Measurements from ENCODE around the gene ZDHHC18. TPM values are rescaled to one million over a fixed set of nuclear protein-coding genes. Genes with fewer than 3 reads are reported as not detected.
A peak's percentile ranks its signal among the peaks of the same experiment; 100 is the strongest.

The ZDHHC18 gene
- polyA plus RNA-seq, 1 donor, result 16.2 TPM

- Histone ChIP-seq H3K4me3 (ENCODE audit: low read length) (no peak overlapping the region), H3K27ac (ENCODE audit: low read length) (no peak overlapping the region), H3K27me3 (ENCODE audit: control insufficient read depth, insufficient read depth, low read length) (no peaks in the 10 kb centered on the region), H3K36me3 (ENCODE audit: control insufficient read depth, insufficient read depth, low read length) (no peaks in the 10 kb centered on the region), H3K4me1 (ENCODE audit: control insufficient read depth, insufficient read depth, low read length) (no peaks in the 10 kb centered on the region), H3K9me3 (ENCODE audit: control insufficient read depth, low read depth, low read length) (no peaks in the 10 kb centered on the region)
- WGBS (ENCODE audit: insufficient coverage, low lambda C conversion rate), result no CpG with 5 or more reads among the region's 3 CpGs
- no peak for DNase-seq
Observed at GRCh38 chr1:26814893-26815292, 11.6 kb upstream of the ZDHHC18 start.

- H3K4me3 ChIP-seq (ENCODE audit: low read length), result no peak overlapping the region
Observed at GRCh38 chr1:26820784-26821269, 5.7 kb upstream of the ZDHHC18 start.

GRCh38 chr1:26822737-26823395, 3.6 kb upstream of the ZDHHC18 start:
- Histone ChIP-seq H3K36me3 (ENCODE audit: control insufficient read depth, insufficient read depth, low read length) (no peaks in the 10 kb centered on the region), H3K27ac (ENCODE audit: low read length) (no peak overlapping the region), H3K27me3 (ENCODE audit: control insufficient read depth, insufficient read depth, low read length) (no peaks in the 10 kb centered on the region), H3K4me1 (ENCODE audit: control insufficient read depth, insufficient read depth, low read length) (peaks cover 15% of the 10 kb centered on the region), H3K4me3 (ENCODE audit: low read length) (no peak overlapping the region), H3K9me3 (ENCODE audit: control insufficient read depth, low read depth, low read length) (no peaks in the 10 kb centered on the region)
- no peak for DNase-seq
- WGBS (ENCODE audit: insufficient coverage, low lambda C conversion rate), result 100% methylated on average over 1 of the region's 4 CpGs

More at GRCh38 chr1:26820784-26821269, 5.7 kb upstream of the ZDHHC18 start:
- no peaks in the 10 kb centered on the region for H3K9me3 ChIP-seq (ENCODE audit: control insufficient read depth, low read depth, low read length)
- WGBS (ENCODE audit: insufficient coverage, low lambda C conversion rate), result no CpG with 5 or more reads among the region's 4 CpGs
- no peak for DNase-seq
- no peak overlapping the region for H3K27ac ChIP-seq (ENCODE audit: low read length)
- H3K36me3 ChIP-seq (ENCODE audit: control insufficient read depth, insufficient read depth, low read length), result no peaks in the 10 kb centered on the region
- H3K4me1 ChIP-seq (ENCODE audit: control insufficient read depth, insufficient read depth, low read length), result peaks cover 4% of the 10 kb centered on the region
- no peaks in the 10 kb centered on the region for H3K27me3 ChIP-seq (ENCODE audit: control insufficient read depth, insufficient read depth, low read length)

- Histone ChIP-seq H3K27ac (ENCODE audit: low read length) (no peak overlapping the region), H3K36me3 (ENCODE audit: control insufficient read depth, insufficient read depth, low read length) (no peaks in the 10 kb centered on the region), H3K4me3 (ENCODE audit: low read length) (no peak overlapping the region), H3K4me1 (ENCODE audit: control insufficient read depth, insufficient read depth, low read length) (peaks cover 15% of the 10 kb centered on the region), H3K9me3 (ENCODE audit: control insufficient read depth, low read depth, low read length) (no peaks in the 10 kb centered on the region), H3K27me3 (ENCODE audit: control insufficient read depth, insufficient read depth, low read length) (no peaks in the 10 kb centered on the region)
- no peak for DNase-seq
- WGBS (ENCODE audit: insufficient coverage, low lambda C conversion rate), result 97% methylated on average over 3 of the region's 3 CpGs
Observed at GRCh38 chr1:26824731-26825130, 1.8 kb upstream of the ZDHHC18 start.

GRCh38 chr1:26827106-26827604, 667 bp downstream of the ZDHHC18 start:
- no peaks in the 10 kb centered on the region for H3K9me3 ChIP-seq (ENCODE audit: control insufficient read depth, low read depth, low read length)
- H3K36me3 ChIP-seq (ENCODE audit: control insufficient read depth, insufficient read depth, low read length), result peaks cover 8% of the 10 kb centered on the region
- peaks cover 15% of the 10 kb centered on the region for H3K4me1 ChIP-seq (ENCODE audit: control insufficient read depth, insufficient read depth, low read length)
- H3K27ac ChIP-seq (ENCODE audit: low read length), result no peak overlapping the region
- no peak for DNase-seq
- H3K4me3 ChIP-seq (ENCODE audit: low read length), result peak overlapping the region; percentile 64
- H3K27me3 ChIP-seq (ENCODE audit: control insufficient read depth, insufficient read depth, low read length), result no peaks in the 10 kb centered on the region
- no CpG with 5 or more reads among the region's 17 CpGs for WGBS (ENCODE audit: insufficient coverage, low lambda C conversion rate)

- H3K9me3 ChIP-seq (ENCODE audit: control insufficient read depth, low read depth, low read length), result no peaks in the 10 kb centered on the region
- no peak for DNase-seq
- H3K4me1 ChIP-seq (ENCODE audit: control insufficient read depth, insufficient read depth, low read length), result peaks cover 15% of the 10 kb centered on the region
- 40% methylated on average over 3 of the region's 11 CpGs for WGBS (ENCODE audit: insufficient coverage, low lambda C conversion rate)
- peak overlapping the region; percentile 64 for H3K4me3 ChIP-seq (ENCODE audit: low read length)
- no peaks in the 10 kb centered on the region for H3K27me3 ChIP-seq (ENCODE audit: control insufficient read depth, insufficient read depth, low read length)
- peaks cover 13% of the 10 kb centered on the region for H3K36me3 ChIP-seq (ENCODE audit: control insufficient read depth, insufficient read depth, low read length)
- H3K27ac ChIP-seq (ENCODE audit: low read length), result no peak overlapping the region
Observed at GRCh38 chr1:26827663-26828062, 1.2 kb downstream of the ZDHHC18 start.

GRCh38 chr1:26828411-26828991, 2.0 kb downstream of the ZDHHC18 start:
- H3K9me3 ChIP-seq (ENCODE audit: control insufficient read depth, low read depth, low read length), result no peaks in the 10 kb centered on the region
- DNase-seq, result no peak
- H3K27me3 ChIP-seq (ENCODE audit: control insufficient read depth, insufficient read depth, low read length), result no peaks in the 10 kb centered on the region
- H3K4me1 ChIP-seq (ENCODE audit: control insufficient read depth, insufficient read depth, low read length), result peaks cover 15% of the 10 kb centered on the region
- WGBS (ENCODE audit: insufficient coverage, low lambda C conversion rate), result 60% methylated on average over 1 of the region's 4 CpGs
- H3K36me3 ChIP-seq (ENCODE audit: control insufficient read depth, insufficient read depth, low read length), result peaks cover 20% of the 10 kb centered on the region
- no peak overlapping the region for H3K27ac ChIP-seq (ENCODE audit: low read length)
- no peak overlapping the region for H3K4me3 ChIP-seq (ENCODE audit: low read length)

GRCh38 chr1:26829184-26829911, 2.9 kb downstream of the ZDHHC18 start:
- Histone ChIP-seq H3K27ac (ENCODE audit: low read length) (no peak overlapping the region), H3K36me3 (ENCODE audit: control insufficient read depth, insufficient read depth, low read length) (peaks cover 27% of the 10 kb centered on the region), H3K4me1 (ENCODE audit: control insufficient read depth, insufficient read depth, low read length) (peaks cover 15% of the 10 kb centered on the region), H3K9me3 (ENCODE audit: control insufficient read depth, low read depth, low read length) (no peaks in the 10 kb centered on the region), H3K4me3 (ENCODE audit: low read length) (no peak overlapping the region), H3K27me3 (ENCODE audit: control insufficient read depth, insufficient read depth, low read length) (no peaks in the 10 kb centered on the region)
- no peak for DNase-seq
- WGBS (ENCODE audit: insufficient coverage, low lambda C conversion rate), result 100% methylated on average over 1 of the region's 6 CpGs

GRCh38 chr1:26831059-26831458, 4.6 kb downstream of the ZDHHC18 start:
- no peak for DNase-seq
- no peaks in the 10 kb centered on the region for H3K9me3 ChIP-seq (ENCODE audit: control insufficient read depth, low read depth, low read length)
- H3K27me3 ChIP-seq (ENCODE audit: control insufficient read depth, insufficient read depth, low read length), result no peaks in the 10 kb centered on the region
- H3K27ac ChIP-seq (ENCODE audit: low read length), result no peak overlapping the region
- H3K36me3 ChIP-seq (ENCODE audit: control insufficient read depth, insufficient read depth, low read length), result peaks cover 39% of the 10 kb centered on the region
- no CpG with 5 or more reads among the region's 3 CpGs for WGBS (ENCODE audit: insufficient coverage, low lambda C conversion rate)
- peaks cover 9% of the 10 kb centered on the region for H3K4me1 ChIP-seq (ENCODE audit: control insufficient read depth, insufficient read depth, low read length)
- H3K4me3 ChIP-seq (ENCODE audit: low read length), result no peak overlapping the region

- no peaks in the 10 kb centered on the region for H3K9me3 ChIP-seq (ENCODE audit: control insufficient read depth, low read depth, low read length)
- peaks cover 39% of the 10 kb centered on the region for H3K36me3 ChIP-seq (ENCODE audit: control insufficient read depth, insufficient read depth, low read length)
- WGBS (ENCODE audit: insufficient coverage, low lambda C conversion rate), result no CpG with 5 or more reads among the region's 3 CpGs
Observed at GRCh38 chr1:26831546-26832248, 5.2 kb downstream of the ZDHHC18 start.

More at GRCh38 chr1:26831546-26832248, 5.2 kb downstream of the ZDHHC18 start:
- DNase-seq, result no peak
- H3K4me1 ChIP-seq (ENCODE audit: control insufficient read depth, insufficient read depth, low read length), result peaks cover 7% of the 10 kb centered on the region
- no peaks in the 10 kb centered on the region for H3K27me3 ChIP-seq (ENCODE audit: control insufficient read depth, insufficient read depth, low read length)
- H3K27ac ChIP-seq (ENCODE audit: low read length), result no peak overlapping the region
- no peak overlapping the region for H3K4me3 ChIP-seq (ENCODE audit: low read length)

Data from large intestine (tissue), 3 donors.